GM20431 (cell line): ENCODE data around the gene SPOUT1.
"Not testable (repeated sequence)": the region's sequence is repeated elsewhere in the genome, so short reads cannot be mapped to it uniquely, and the experiment has no call there.

ENCODE experiments used
- in situ Hi-C: fragments of 300-500 bp; cut with MseI, MboI; formaldehyde crosslinking; loops from one replicate; pipeline ENCODE4 v1.15.0; 2020; ENCODE audit warnings: low sequenced_read_pairs; ENCODE audit not compliant: unreplicated experiment

The SPOUT1 gene

DNA sequence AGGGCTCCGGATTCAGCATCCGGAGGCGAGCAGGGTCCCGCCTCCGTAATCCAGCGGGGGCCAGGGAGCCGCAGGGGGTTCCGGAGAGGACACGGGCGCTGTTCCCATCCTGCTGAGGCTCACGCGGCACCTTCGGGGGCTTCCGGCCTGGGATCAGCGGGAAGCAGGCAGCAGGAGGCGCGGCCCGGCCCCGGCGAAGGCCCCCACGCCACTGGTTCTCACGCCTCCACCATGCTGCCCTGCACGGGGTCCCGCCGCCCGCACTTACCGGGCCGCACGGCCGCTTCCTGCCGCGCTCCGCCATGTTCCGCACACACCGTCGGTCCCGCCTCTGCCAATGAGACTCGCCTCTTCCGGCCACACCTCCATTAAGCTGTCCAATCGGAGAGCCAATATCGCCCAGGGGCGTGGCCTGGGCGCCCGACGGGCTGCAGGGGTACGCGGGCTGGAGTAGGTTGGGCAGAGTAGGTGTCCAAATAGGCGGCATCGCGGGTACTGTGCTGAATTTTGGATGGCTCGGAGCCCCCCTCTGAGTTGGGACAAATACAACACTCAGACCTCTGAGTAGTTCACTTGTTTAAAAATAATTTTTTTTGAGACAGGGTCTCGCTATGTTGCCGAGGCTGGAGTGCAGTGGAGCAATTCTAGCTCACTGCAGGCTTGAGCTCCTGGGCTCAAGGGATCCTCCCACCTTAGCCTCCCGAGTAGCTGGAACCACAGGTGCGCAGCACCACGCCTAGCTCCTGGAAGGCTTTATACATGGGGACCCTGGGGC lies at the start of gene SPOUT1:
Gene SPOUT1 (minus strand): TSS at position 318 of the 775 bp plus-strand sequence. CDS start 14 bp downstream, at position 304.
- in situ Hi-C loops, result no loop called here

DNA sequence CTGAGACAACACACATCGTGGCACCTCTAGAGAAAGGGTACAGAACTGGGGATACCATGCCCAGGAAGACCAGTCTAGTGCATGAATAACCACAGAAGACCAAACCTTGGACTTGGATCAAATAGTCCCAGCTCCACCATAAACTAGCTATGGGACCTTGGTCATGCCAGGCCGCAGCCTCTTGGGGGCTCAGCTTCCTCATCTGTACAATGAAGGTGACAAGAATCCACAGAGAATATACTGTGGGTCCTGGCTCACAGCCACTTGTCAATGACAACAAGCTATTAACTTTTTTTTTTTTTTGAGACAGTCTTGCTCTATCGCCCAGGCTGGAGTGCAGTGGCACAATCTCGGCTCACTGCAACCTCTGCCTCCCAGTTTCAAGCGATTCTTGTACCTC lies 48.3 kb upstream of the SPOUT1 start:
- in situ Hi-C loops, result no loop called here

GRCh38 chr9:128870941-128871265 lies 41.3 kb upstream of the SPOUT1 start:
- in situ Hi-C loops, result not testable (repeated sequence)

DNA sequence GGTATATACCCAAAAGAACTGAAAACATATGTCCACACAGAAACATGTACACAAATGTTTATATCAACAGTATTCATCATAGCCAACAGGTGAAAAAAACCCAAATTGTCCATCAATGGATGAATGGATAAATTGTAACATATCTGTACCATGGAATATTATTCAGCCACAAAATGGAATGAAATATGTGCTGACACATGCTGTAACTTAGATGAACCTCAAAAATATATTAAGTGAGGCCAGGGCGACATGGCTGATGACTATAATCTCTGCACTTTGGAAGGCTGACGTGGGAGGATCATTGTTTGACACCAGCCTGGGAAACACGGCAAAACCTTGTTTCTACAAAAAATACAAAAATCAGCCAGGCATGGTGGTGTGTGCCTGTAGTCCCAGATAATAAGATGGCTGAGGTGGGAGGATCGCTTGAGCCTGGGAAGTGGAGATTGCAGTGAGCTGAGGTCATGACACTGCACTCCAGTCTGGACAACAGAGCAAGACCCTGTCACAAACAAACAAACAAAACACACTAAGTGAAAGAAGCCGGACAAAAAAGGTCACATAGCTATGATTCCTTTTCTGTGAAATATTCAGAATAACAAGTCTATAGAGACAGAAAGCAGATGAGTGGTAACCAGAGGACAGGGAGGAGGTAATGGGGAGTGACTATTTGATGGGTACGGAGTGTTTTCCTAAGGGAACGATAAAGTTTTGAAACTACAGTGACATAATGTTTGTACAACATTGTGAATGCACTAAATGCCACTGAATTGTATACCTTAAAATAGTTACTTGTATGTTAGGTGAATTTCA lies 40.7 kb upstream of the SPOUT1 start:
- in situ Hi-C loops, result no loop called here

DNA sequence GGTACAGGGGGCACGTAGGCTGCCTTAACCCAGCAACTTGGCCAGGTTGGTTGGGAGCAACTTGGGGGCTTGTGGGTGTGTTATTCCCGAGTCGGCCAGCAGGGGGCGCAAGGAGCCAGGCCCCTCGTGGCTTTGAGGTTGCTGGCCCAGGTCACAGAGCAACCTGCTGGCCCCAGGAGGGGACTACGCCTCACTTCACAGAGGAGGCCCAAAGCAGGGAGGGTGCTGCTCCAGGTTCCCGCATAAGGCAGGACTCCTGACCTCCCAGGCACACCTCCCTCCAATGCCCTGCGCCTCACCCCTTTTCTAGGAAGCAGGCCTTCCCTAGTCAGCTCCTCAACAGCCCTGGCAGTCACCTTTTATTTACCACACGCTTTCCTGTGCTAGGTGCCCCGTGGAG lies 34.1 kb upstream of the SPOUT1 start:
- in situ Hi-C loops, result loop anchor here (10.0 kb wide), 1 partner anchor 61 kb away; the partner anchor contains the start of gene PHYHD1

GRCh38 chr9:128862401-128862851 lies 32.8 kb upstream of the SPOUT1 start:
- in situ Hi-C loops, result loop anchor here (10.0 kb wide), 1 partner anchor 62 kb away; the partner anchor contains the start of gene PHYHD1

- in situ Hi-C loops, result loop anchor here (10.0 kb wide), 1 partner anchor 63 kb away; the partner anchor contains the start of gene PHYHD1
These were observed 31.9 kb upstream of the SPOUT1 start for GRCh38 chr9:128861501-128861900.

GRCh38 chr9:128860937-128861336 lies 31.3 kb upstream of the SPOUT1 start:
- in situ Hi-C loops, result loop anchor here (10.0 kb wide), 1 partner anchor 64 kb away; the partner anchor contains the start of gene PHYHD1

DNA sequence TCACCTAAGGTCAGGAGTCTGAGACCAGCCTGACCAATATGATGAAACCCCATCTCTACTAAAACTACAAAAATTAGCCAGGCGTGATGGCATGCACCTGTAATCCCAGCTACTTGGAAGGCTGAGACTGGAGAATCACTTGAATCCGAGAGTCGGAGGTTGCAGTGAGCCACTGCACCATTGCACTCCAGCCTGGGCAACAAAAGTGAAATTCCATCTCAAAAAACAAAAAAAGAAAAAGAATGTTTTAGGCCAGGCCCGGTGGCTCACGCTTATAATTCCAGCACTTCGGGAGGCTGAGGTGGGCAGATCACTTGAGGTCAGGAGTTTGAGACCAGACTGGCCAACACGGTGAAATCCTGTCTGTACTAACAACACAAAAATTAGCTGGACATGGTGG lies 28.9 kb upstream of the SPOUT1 start:
- in situ Hi-C loops, result not testable (repeated sequence)

GRCh38 chr9:128854454-128854853 lies 24.9 kb upstream of the SPOUT1 start:
- in situ Hi-C loops, result not testable (repeated sequence)

- in situ Hi-C loops, result not testable (repeated sequence)
These were observed 23.1 kb upstream of the SPOUT1 start for GRCh38 chr9:128852646-128853045.

DNA sequence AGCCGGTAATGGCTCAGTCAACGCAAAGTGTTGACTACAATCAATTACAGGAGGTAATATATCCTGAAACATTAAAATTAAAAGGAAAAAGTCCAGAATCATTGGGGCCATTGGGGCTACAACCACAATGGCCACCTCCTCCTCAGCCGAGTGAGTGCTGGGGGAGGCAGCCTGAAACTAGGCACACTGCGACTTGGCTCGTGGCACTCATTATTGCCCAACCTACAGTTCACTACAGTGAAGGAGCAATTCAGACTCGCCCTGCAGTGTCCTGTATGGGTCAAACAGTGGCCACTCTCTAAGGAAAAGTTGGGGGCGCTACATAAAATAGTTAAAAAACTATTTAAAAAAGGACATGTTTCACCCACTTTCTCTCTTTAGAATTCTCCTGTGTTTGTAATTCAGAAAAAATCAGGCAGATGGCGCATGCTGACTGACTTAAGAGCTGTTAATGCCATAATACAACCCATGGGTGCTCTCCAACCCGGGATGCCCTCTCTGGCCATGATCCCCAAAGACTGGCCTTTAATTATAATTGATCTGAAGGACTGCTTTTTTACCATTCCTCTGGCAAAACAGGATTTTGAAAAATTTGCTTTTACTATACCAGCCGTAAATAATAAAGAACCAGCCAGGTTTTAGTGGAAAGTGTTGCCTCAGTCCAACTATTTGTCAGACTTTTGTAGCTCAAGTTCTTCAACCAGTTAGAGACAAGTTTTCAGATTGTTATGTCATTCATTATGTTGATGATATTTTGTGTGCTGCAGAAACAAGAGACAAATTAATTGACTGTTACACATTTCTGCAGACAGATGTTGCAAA lies 22.4 kb upstream of the SPOUT1 start:
- in situ Hi-C loops, result not testable (repeated sequence)

- in situ Hi-C loops, result not testable (repeated sequence)
These were observed 21.4 kb upstream of the SPOUT1 start for GRCh38 chr9:128851024-128851423.

DNA sequence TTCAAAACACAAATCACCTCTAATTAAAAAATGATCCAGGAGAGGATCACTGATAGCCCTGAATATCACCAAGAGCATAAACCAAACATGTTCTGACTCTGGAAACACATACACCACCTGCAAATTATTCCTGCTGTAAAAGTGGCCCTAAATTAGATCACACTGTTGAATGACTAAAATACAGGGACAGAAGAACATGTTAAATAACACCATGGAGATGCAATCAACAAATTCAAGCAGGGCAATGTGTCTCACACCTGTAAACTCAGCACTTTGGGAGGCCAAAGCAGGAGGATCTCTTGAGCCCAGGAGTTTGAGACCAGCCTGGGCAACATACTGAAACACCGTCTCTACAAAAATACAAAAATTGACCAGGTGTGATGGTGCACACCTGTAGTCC lies 18.2 kb upstream of the SPOUT1 start:
- in situ Hi-C loops, result no loop called here

GRCh38 chr9:128846680-128847030 lies 17.1 kb upstream of the SPOUT1 start:
- in situ Hi-C loops, result no loop called here

GRCh38 chr9:128845186-128845931 lies 15.8 kb upstream of the SPOUT1 start:
- in situ Hi-C loops, result no loop called here

DNA sequence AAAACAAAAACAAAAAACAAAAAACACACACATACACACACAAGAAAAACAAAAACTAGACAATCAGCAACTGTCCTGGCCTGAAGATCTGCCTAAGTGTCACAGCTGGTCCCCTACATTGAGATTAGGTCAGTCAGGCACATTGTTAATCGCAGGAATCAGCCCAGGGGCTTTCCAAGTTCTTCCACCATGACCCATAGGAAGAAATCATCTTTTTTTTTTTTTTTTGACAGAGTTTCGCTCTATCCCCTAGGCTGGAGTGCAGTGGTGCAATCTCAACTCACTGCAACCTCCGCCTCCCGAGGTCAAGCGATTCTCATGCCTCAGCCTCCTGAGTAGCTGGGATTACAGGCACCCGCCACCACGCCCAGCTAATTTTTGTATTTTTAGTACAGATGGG lies 13.6 kb upstream of the SPOUT1 start:
- in situ Hi-C loops, result not testable (repeated sequence)

DNA sequence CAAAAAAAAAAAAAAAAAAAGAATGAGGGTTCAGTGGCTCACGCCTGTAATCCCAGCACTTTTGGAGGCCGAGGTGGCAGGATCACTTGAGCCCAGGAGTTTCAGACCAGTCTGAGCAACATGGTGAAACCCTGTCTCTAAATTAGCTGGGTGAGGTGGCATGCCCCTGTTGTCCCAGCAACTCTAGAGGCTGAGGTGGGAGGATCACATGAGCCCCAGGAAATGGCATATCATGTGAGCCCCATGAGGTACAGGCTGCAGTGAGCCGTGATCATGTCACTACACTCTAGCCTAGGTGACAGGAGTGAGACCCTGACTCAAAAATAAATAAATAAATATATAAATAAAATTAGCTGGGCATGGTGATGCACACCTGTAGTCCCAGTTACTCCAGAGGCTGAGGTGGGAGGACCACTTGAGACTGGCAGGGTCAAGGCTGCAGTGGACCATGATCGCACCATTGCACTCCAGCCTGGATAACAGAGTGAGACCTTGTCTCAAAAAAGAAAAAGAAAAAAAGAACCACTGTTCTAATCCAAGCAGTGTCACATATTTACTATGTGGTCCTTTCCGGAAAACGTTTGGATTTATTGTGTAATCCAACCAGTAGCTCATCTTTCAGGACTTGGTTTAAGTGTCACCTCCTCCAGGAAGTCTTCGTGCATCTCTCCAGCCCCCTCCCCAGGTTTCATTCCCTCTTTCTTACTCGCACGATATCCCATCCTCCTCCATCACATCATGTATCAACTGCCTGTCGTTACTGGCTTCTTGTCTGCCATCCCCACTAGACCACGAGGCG lies 12.3 kb upstream of the SPOUT1 start:
- in situ Hi-C loops, result no loop called here

- in situ Hi-C loops, result no loop called here
These were observed 10.9 kb upstream of the SPOUT1 start for GRCh38 chr9:128840524-128840923.
